WTC11 (cell line): ENCODE measurements around the gene TOMM40.

Source experiments
- ELF4 ChIP-seq: sonication (generic); formaldehyde crosslinking; IDR thresholded peaks from 2 replicates; pipeline ENCODE4 v1.8.1; 2022; ENCODE audit warnings: low read depth, mild to moderate bottlenecking, moderate library complexity, missing genetic modification reagents
- EMX1 ChIP-seq: fragments of 250-450 bp; sonication (Bioruptor Pico); IDR thresholded peaks from 2 replicates; pipeline ENCODE4 v1.8.0; 2021; ENCODE audit warnings: mild to moderate bottlenecking
- FOXP1 ChIP-seq: sonication (generic); formaldehyde crosslinking; IDR thresholded peaks from 2 replicates; pipeline ENCODE4 v1.8.0; 2022; ENCODE audit warnings: missing genetic modification reagents, mild to moderate bottlenecking, moderate library complexity, borderline replicate concordance
- IRF2 ChIP-seq: sonication (generic); formaldehyde crosslinking; IDR thresholded peaks from 2 replicates; pipeline ENCODE4 v1.8.0; 2022; ENCODE audit warnings: low read depth, missing genetic modification reagents, borderline replicate concordance
- KAT7 ChIP-seq: sonication (generic); formaldehyde crosslinking; IDR thresholded peaks from 2 replicates; pipeline ENCODE4 v1.8.1; 2023; ENCODE audit warnings: missing genetic modification reagents, mild to moderate bottlenecking, borderline replicate concordance
- NR1H2 ChIP-seq: sonication (generic); formaldehyde crosslinking; IDR thresholded peaks from 2 replicates; pipeline ENCODE4 v1.9.0; 2021; ENCODE audit warnings: mild to moderate bottlenecking, moderate library complexity, missing genetic modification reagents
- NR3C1 ChIP-seq: sonication (generic); formaldehyde crosslinking; conservative IDR thresholded peaks from 2 replicates; pipeline ENCODE4 v1.8.1; 2023; ENCODE audit warnings: low read depth, mild to moderate bottlenecking, missing genetic modification reagents
- TCF7 ChIP-seq: sonication (generic); formaldehyde crosslinking; IDR thresholded peaks from 2 replicates; pipeline ENCODE4 v1.8.0; 2022; ENCODE audit warnings: mild to moderate bottlenecking, low read depth, missing genetic modification reagents, moderate library complexity
- TP53 ChIP-seq: sonication (generic); formaldehyde crosslinking; IDR thresholded peaks from 2 replicates; pipeline ENCODE4 v1.8.1; 2023; ENCODE audit warnings: mild to moderate bottlenecking, missing genetic modification reagents
- ZNF416 ChIP-seq: fragments of 250-450 bp; sonication (Bioruptor Pico); IDR thresholded peaks from 2 replicates; pipeline ENCODE4 v1.9.0; 2021; ENCODE audit warnings: mild to moderate bottlenecking, inconsistent platforms
- TF ChIP-seq, protein P1 (sequence below): fragments of 200-600 bp; IDR thresholded peaks from 2 replicates; pipeline ENCODE4 v1.8.0; 2022; ENCODE audit warnings: antibody characterized with exemption
- TF ChIP-seq, protein P2 (sequence below): sonication (generic); formaldehyde crosslinking; IDR thresholded peaks from 2 replicates; pipeline ENCODE4 v1.8.0; 2022; ENCODE audit warnings: mild to moderate bottlenecking, missing genetic modification reagents

DNA sequence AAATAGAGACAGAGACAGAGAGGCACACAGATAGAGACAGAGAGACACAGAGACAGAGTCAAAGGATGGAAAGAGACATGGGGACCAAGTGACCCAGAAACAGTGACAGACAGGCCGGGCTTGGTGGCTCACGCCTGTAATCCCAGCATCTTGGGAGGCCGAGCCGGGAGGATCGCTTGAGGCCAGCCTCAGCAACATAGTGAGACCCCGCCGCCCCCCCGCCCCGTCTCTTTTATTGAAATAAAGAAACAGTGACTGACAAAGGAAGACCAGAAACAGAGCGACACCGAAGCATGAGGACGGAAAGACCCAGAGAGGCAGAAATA lies 45.8 kb upstream of the TOMM40 start:
- TF ChIP-seq TP53 (CRISPR knock-in tag) (no peak), NR3C1 (CRISPR knock-in tag) (no peak), KAT7 (CRISPR knock-in tag) (no peak), ELF4 (no peak), TCF7 (CRISPR knock-in tag) (no peak), IRF2 (CRISPR knock-in tag) (no peak), EMX1 (no peak), NR1H2 (CRISPR knock-in tag) (no peak), ZNF416 (CRISPR knock-in tag) (no peak), FOXP1 (CRISPR knock-in tag) (no peak)
- TF ChIP-seq, protein P1, sequence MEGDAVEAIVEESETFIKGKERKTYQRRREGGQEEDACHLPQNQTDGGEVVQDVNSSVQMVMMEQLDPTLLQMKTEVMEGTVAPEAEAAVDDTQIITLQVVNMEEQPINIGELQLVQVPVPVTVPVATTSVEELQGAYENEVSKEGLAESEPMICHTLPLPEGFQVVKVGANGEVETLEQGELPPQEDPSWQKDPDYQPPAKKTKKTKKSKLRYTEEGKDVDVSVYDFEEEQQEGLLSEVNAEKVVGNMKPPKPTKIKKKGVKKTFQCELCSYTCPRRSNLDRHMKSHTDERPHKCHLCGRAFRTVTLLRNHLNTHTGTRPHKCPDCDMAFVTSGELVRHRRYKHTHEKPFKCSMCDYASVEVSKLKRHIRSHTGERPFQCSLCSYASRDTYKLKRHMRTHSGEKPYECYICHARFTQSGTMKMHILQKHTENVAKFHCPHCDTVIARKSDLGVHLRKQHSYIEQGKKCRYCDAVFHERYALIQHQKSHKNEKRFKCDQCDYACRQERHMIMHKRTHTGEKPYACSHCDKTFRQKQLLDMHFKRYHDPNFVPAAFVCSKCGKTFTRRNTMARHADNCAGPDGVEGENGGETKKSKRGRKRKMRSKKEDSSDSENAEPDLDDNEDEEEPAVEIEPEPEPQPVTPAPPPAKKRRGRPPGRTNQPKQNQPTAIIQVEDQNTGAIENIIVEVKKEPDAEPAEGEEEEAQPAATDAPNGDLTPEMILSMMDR: no peak
- TF ChIP-seq, protein P2, sequence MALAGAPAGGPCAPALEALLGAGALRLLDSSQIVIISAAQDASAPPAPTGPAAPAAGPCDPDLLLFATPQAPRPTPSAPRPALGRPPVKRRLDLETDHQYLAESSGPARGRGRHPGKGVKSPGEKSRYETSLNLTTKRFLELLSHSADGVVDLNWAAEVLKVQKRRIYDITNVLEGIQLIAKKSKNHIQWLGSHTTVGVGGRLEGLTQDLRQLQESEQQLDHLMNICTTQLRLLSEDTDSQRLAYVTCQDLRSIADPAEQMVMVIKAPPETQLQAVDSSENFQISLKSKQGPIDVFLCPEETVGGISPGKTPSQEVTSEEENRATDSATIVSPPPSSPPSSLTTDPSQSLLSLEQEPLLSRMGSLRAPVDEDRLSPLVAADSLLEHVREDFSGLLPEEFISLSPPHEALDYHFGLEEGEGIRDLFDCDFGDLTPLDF (CRISPR knock-in tag): no peak
